Measurements from ENCODE around the gene MORF4L2.
"Not testable (repeated sequence)": the region's sequence is repeated elsewhere in the genome, so short reads cannot be mapped to it uniquely, and the experiment has no call there.

MORF4L2 gene

DNA sequence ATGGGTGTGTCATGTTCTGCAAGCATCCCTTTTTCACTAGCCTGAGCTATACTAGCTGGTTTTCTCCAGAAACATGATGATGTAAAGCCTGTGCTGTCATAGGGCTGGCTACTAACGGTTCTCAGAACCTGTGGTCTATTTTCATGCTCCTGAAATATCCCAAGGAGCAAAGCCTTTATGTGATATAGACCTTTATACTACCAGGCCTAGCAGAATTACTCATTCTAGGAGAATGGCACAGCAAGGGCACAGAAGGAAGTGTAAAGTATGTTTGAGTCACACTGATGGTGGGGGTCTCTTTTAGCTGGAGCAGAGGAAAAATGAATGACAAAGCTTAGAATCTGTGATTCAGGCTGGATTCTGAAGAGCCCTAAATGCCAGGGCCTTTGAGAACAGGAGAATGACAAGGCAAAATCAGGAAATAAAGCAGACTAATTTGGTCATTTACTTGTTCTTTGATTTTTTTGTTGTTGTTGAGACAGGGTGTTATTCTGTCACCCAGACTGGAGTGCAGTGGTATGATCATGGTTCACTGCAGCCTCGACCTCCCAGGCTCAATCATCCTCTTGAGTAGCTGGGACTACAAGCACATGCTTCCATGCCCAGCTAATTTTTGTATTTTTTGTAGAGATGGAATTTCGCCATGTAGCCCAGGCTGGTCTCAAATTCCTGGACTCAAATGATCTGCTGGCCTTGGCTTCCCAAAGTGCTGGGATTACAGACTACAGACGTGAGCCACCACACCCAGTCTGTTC lies 45.9 kb downstream of the MORF4L2 start:
- FAIRE-seq (no peak), DNase-seq (ENCODE audit: insufficient read length, low spot score) (no peak)
- no peak for TF ChIP-seq TAF1 (IDR thresholded peaks at IDR 0.05; ENCODE audit: low read depth, low read length)
- no peak for TF ChIP-seq POU2F2 (IDR thresholded peaks at IDR 0.05; ENCODE audit: low read depth, low read length)
- TF ChIP-seq POLR2A (IDR thresholded peaks at IDR 0.05; ENCODE audit: low read depth, low read length), result no peak

DNA sequence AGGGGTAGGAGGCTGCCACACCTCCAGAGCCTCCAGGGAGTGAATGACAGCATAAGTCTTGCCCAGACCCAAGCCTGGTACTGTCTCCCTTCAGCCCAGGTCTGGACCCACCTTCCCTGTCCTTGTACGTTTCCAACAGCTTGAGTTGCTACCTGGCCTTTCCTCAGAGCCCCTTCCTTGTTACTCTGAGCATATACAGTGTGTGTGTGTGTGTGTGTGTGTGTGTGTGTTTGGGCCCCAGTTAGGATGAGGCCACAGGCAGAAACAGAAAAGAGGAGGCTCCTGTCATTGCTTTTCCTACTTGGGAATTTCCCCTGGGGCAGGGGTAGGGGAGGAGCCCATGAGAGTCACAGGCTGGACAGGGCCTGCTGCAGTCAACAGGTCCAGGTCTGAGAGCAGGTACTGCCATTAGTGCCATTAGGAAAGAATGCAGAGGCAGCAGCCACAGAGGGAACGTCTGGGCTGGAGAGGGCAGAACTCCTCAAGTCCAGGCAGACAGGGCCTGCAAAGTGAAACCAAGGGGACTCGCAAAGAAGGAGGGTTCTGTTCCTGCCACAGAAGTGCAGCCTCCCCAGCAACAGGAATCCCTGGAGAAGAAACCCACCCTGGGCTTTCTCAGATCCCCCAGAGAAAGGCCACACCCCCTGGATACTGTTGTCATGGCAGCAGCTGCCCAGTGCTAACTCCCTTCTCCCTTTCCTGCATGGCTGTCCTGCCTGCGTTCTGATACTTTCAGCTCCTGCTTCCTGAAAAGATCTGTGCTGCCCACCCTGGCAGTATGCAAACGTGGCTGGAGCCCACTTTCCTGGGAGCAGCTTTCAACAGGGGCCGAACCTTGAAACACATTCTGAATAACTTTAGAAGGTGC lies 47.8 kb downstream of the MORF4L2 start:
- FAIRE-seq, result not testable (repeated sequence)

DNA sequence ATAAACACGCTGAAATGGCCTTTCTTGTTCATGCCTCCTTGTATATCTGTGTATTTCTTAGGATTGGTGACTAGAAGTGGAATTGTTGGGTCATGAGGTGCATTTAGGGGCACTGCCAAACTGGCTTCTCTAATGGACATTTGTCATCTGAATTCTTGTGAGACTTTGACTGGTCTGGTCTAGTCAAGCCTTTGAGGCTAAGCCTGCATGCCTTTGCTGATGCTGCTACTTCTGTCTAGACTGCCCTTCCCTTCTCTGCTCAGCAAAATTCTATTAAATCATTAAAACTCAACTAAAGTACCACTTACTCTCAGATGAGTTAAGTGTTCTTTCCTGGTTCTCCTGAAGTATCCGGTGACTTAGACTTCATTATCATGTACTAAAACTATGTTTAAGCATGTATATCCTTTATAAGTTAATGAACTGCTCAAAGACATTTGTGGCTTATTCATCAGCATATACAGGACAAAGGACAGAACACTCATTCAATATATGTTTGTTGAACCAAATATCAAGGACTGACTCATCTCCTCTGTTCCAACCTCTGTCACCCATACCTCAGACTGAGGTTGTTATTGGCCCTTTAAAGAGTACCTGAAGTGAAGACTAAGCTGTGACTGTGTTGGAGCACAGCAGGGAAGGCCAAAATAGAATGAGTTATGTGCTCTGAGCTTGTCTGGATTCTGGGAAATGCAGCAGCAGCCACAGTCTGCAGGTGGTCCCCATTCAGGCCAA lies 48.7 kb downstream of the MORF4L2 start:
- TF ChIP-seq PAX5 (IDR thresholded peaks at IDR 0.05; ENCODE audit: insufficient read depth, low read length, severe bottlenecking) (no peak), POLR2AphosphoS5 (IDR thresholded peaks at IDR 0.05; ENCODE audit: low read depth, low read length) (no peak), POLR2A (IDR thresholded peaks at IDR 0.05; ENCODE audit: low read depth, low read length) (no peak), TAF1 (IDR thresholded peaks at IDR 0.05; ENCODE audit: low read depth, low read length) (no peak)
- FAIRE-seq (no peak), DNase-seq (ENCODE audit: insufficient read length, low spot score) (no peak)

More for the DNA sequence above, 47.8 kb downstream of the MORF4L2 start:
- not testable (repeated sequence) for DNase-seq (ENCODE audit: insufficient read length, low spot score)

DNA sequence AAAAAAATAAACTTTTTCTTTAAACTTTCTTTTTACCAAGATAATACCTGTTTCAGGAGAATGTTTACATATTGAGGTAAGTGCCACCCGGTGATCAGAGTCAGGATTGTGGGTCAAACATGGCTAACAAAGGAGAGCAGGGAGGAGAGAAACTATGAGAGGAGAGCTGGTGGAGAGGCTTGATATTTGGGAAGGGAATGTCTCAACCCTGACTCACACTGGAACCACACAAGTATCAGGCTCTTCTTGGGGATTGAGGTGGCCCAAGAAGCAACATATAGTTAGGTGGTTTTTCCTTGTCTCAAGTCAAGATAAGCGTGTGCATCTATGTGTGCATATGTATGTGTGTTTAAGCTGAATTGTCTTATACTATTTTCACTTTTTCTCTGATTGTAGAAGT lies 51.1 kb downstream of the MORF4L2 start:
- DNase-seq (ENCODE audit: insufficient read length, low spot score) (no peak), FAIRE-seq (no peak)
- no peak for TF ChIP-seq POU2F2 (IDR thresholded peaks at IDR 0.05; ENCODE audit: low read depth, low read length)
- no peak for TF ChIP-seq PAX5 (IDR thresholded peaks at IDR 0.05; ENCODE audit: insufficient read depth, low read length, severe bottlenecking)
- no peak for TF ChIP-seq SPI1 (IDR thresholded peaks at IDR 0.05; ENCODE audit: low read depth, low read length)
- no peak for TF ChIP-seq POLR2AphosphoS5 (IDR thresholded peaks at IDR 0.05; ENCODE audit: low read depth, low read length)
- TF ChIP-seq TAF1 (IDR thresholded peaks at IDR 0.05; ENCODE audit: low read depth, low read length), result no peak
- no peak for TF ChIP-seq POLR2A (IDR thresholded peaks at IDR 0.05; ENCODE audit: low read depth, low read length)

DNA sequence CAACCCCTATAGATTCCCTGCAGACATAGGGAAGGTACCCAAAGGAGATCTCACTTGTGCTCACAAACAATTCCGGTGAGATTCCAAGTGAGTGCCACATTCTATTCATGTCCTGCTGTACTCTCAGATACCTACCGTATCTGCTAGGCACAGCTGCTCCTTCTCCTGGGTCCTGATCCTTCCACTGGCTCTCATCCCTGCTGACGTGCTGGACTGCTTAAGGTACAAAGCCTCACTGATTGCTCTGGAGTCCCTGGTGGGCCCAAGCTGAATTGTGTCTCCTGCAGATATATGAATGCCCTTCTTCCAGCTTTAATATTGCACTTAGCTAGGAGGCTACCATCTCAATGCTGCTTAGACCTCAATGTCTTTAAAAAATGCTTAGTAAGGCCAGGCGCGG lies 55.4 kb downstream of the MORF4L2 start:
- FAIRE-seq, result no peak
- no peak for DNase-seq (ENCODE audit: insufficient read length, low spot score)
- TF ChIP-seq PAX5 (IDR thresholded peaks at IDR 0.05; ENCODE audit: insufficient read depth, low read length, severe bottlenecking) (no peak), POLR2A (IDR thresholded peaks at IDR 0.05; ENCODE audit: low read depth, low read length) (no peak), SPI1 (IDR thresholded peaks at IDR 0.05; ENCODE audit: low read depth, low read length) (no peak), POU2F2 (IDR thresholded peaks at IDR 0.05; ENCODE audit: low read depth, low read length) (no peak), TAF1 (IDR thresholded peaks at IDR 0.05; ENCODE audit: low read depth, low read length) (no peak), POLR2AphosphoS5 (IDR thresholded peaks at IDR 0.05; ENCODE audit: low read depth, low read length) (no peak)

DNA sequence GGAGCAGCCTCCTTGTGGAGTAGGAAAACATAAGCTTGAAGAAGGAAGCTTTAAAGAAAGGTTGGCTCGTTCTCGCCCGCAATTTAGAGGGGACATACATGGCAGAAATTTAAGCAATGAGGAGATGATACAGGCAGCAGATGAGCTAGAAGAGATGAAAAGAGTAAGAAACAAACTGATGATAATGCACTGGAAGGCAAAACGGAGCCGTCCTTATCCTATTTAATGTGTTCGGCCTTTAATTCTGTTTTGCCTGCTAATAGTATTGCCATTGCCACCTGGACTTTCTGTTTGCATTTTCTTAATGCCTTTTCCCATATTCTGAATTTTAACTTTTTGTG lies 56.4 kb downstream of the MORF4L2 start:
- no peak for TF ChIP-seq POU2F2 (IDR thresholded peaks at IDR 0.05; ENCODE audit: low read depth, low read length)
- TF ChIP-seq TAF1 (IDR thresholded peaks at IDR 0.05; ENCODE audit: low read depth, low read length), result no peak
- no peak for TF ChIP-seq POLR2A (IDR thresholded peaks at IDR 0.05; ENCODE audit: low read depth, low read length)
- no peak for TF ChIP-seq POLR2AphosphoS5 (IDR thresholded peaks at IDR 0.05; ENCODE audit: low read depth, low read length)
- no peak for TF ChIP-seq PAX5 (IDR thresholded peaks at IDR 0.05; ENCODE audit: insufficient read depth, low read length, severe bottlenecking)
- no peak for TF ChIP-seq SPI1 (IDR thresholded peaks at IDR 0.05; ENCODE audit: low read depth, low read length)
- FAIRE-seq (no peak), DNase-seq (ENCODE audit: insufficient read length, low spot score) (no peak)

DNA sequence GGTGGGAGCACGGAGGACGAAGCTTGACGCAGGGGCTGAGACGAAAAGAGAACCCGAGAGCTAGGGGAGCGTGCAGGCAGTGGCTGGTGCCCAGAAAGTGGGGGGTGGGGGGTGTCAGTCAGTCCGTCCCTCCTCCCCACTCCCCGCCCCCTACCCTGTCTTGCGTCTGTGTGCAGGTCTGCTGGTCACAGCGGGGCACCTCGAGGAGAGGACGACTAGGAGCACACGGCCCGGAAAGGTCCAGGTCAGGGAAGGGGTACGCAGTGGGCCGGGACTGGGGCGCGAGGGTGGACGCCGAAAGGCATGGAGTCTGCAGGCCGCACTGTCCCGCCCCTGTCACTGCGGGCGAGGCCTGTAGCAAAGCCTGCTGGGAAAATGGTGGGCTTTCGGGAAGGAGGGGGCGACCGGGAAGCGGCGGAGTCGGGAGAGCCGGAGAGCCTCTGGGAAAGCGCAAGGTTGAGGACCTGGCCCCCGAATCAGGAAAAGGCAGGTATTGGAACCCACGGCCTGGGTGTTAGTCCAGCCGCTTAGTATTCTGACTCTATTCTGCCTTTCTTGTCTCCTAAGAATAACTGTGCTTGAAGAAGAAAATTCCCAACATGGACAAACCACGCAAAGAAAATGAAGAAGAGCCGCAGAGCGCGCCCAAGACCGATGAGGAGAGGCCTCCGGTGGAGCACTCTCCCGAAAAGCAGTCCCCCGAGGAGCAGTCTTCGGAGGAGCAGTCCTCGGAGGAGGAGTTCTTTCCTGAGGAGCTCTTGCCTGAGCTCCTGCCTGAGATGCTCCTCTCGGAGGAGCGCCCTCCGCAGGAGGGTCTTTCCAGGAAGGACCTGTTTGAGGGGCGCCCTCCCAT lies 57.0 kb downstream of the MORF4L2 start:
- peak; percentile 62; the same call in 1 of the 2 replicates for TF ChIP-seq POLR2A (IDR thresholded peaks at IDR 0.05; ENCODE audit: low read depth, low read length)
- no peak for TF ChIP-seq SPI1 (IDR thresholded peaks at IDR 0.05; ENCODE audit: low read depth, low read length)
- peak; percentile 31 for FAIRE-seq
- DNase-seq (ENCODE audit: insufficient read length, low spot score), result no peak

DNA sequence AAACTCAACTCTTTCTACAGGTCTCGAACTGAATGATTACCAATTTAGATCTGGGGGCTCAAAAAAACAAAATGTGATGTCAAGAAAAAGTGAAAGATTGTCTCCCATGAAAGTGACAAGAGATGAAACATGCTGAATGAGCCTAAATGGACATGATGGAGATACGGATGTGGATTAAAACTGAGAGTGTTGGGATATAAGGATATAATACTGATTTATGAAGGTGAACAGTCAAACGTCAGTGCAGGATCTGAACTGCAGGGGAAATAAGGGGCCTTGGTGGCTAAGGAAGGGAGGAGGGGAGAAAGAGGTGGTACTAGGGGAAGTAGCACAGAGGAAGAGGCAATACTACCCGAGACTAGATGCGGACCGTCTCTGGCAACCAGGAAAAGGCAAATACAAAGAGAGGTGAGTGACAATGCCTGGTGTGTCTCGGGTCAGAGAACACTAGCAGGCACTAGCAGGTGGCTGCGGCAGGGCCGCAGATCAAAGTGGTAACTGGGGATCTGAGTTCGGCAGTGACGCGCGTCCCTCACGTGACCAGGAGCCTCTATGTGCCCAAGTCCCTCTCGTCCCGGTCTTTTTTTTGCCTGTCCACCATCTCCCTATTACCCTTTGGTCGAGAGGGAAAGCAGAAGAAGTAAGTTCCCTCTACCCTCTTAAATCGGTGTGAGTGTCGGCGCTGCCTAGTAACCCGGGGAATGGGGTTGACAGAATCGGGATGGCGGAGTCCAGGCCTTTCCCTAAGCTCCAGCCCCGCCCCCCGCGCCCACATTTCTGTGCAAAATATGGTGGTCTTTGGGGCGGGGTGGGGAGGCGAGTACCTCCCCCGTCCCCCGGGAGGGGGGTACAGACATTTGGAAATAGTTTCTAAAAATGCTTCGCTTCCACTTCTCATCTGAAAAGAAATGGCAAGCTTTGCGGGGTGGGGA lies 57.8 kb downstream of the MORF4L2 start, which contains the start of gene TCEAL1:
TSS of gene TCEAL1 (plus strand) at position 590 of the 932 bp plus-strand sequence. CDS start 942 bp downstream, outside the sequence.
- FAIRE-seq, result peak; percentile 86
- TF ChIP-seq PAX5 (IDR thresholded peaks at IDR 0.05; ENCODE audit: insufficient read depth, low read length, severe bottlenecking), result no peak
- peak; percentile 67 for TF ChIP-seq POLR2A (IDR thresholded peaks at IDR 0.05; ENCODE audit: low read depth, low read length)
- TF ChIP-seq POLR2AphosphoS5 (IDR thresholded peaks at IDR 0.05; ENCODE audit: low read depth, low read length), result 0 out of 2 replicates have a peak, but pooled peaks have one; percentile 3
- DNase-seq (ENCODE audit: insufficient read length, low spot score), result no peak

All from GM12891 (cell line).